HepG2 (cell line): ENCODE measurements around the gene C12orf43. TPM values are rescaled to one million over a fixed set of nuclear protein-coding genes. Genes with fewer than 3 reads are reported as not detected.

Source experiments
- ATAC-seq: fragments of 200-7000 bp; cut with Tn5 transposase; 3 replicates; pipeline ENCODE4 v1.9.1; 2020; ENCODE audit warnings: mild to moderate bottlenecking, moderate library complexity
- BruUV-seq: library from RNA; stranded (reverse); fragments of 400-500 nt; replicated peaks from 2 replicates; lab custom pipeline; 2021; lab: Mats Ljungman, UMichigan
- CTCF ChIA-PET: fragments of 300-600 bp; formaldehyde crosslinking; extraction: SDS; loops from one replicate; lab custom pipeline; 2021; ENCODE audit warnings: low total read pairs, inconsistent platforms, low intra/inter-chr PET ratio; lab: Yijun Ruan, JAX
- POLR2A ChIA-PET: fragments of 350-600 bp; sonication (Branson Sonifier 250); formaldehyde crosslinking; loops from one replicate; lab custom pipeline; 2020; ENCODE audit warnings: antibody characterized with exemption, inconsistent platforms; lab: Yijun Ruan, JAX
- DNase-seq: peaks from one replicate; pipeline ENCODE4 v3.0.0-alpha.2; 2015; ENCODE audit warnings: low spot score
- FAIRE-seq: peaks from 3 replicates; lab custom pipeline; 2011; peaks lifted over from hg19 to GRCh38; lab: Jason Lieb, UNC
- H2AFZ ChIP-seq: one replicate; pipeline ENCODE4 v1.6.1; 2011; ENCODE audit warnings: low read length, inconsistent platforms
- H3K27ac ChIP-seq: fragments of 300-600 bp; 3 replicates; pipeline ENCODE4 v1.8.0; 2011; ENCODE audit warnings: mixed run types, mild to moderate bottlenecking, mixed read lengths, low read length, inconsistent platforms; ENCODE audit not compliant: insufficient read depth; ENCODE audit errors: extremely low read length
- H3K27me3 ChIP-seq, 2 experiments: fragments of 200-600 bp in 1 of 2; 2 replicates in 1 of 2; 3 replicates in 1 of 2; pipeline versions ENCODE4 v1.6.0 to v1.8.0; 2011; ENCODE audit warnings: low read length in 2 of 2, mild to moderate bottlenecking in 2 of 2, moderate library complexity in 2 of 2, inconsistent platforms in 1 of 2; ENCODE audit not compliant: insufficient read depth in 2 of 2, control insufficient read depth in 1 of 2
- H3K36me3 ChIP-seq, 2 experiments: fragments of 200-600 bp in 1 of 2; replicated peaks in 1 of 2; 2 replicates in 1 of 2; 3 replicates in 1 of 2; pipeline versions ENCODE4 v1.5.1 to v1.8.0; 2011; ENCODE audit warnings: low read length in 2 of 2, inconsistent platforms in 1 of 2; ENCODE audit not compliant: insufficient read depth in 2 of 2, control insufficient read depth in 1 of 2
- H3K4me1 ChIP-seq: 2 replicates; pipeline ENCODE4 v1.5.1; 2012; ENCODE audit warnings: low read length, inconsistent platforms; ENCODE audit not compliant: insufficient read depth
- H3K4me2 ChIP-seq: 2 replicates; pipeline ENCODE4 v1.6.0; 2011; ENCODE audit warnings: low read depth, low read length, inconsistent platforms
- H3K4me3 ChIP-seq, 3 experiments: fragments of 200-600 bp in 1 of 3; sonication (generic), shearing (Covaris generic) in 1 of 3; replicated peaks in 1 of 3; 2 replicates each; pipeline ENCODE4 v1.5.1; 2011 to 2016; ENCODE audit warnings: low read length in 3 of 3, inconsistent platforms in 2 of 3, low read depth in 2 of 3, mild to moderate bottlenecking in 2 of 3, control low read depth in 1 of 3, mixed read lengths in 1 of 3; ENCODE audit not compliant: insufficient read depth in 1 of 3
- H3K79me2 ChIP-seq: one replicate; pipeline ENCODE4 v1.6.1; 2011; ENCODE audit warnings: low read length, inconsistent platforms; ENCODE audit not compliant: insufficient read depth
- H3K9ac ChIP-seq: 2 replicates; pipeline ENCODE4 v1.6.0; 2011; ENCODE audit warnings: mild to moderate bottlenecking, low read depth, low read length, inconsistent platforms; ENCODE audit not compliant: insufficient read depth
- H3K9me3 ChIP-seq: 2 replicates; pipeline ENCODE4 v1.5.1; 2012; ENCODE audit warnings: mild to moderate bottlenecking, low read length
- H4K20me1 ChIP-seq: 2 replicates; pipeline ENCODE4 v1.6.0; 2011; ENCODE audit warnings: inconsistent platforms, mild to moderate bottlenecking, low read length, moderate library complexity; ENCODE audit not compliant: insufficient read depth
- CERS6 ChIP-seq: sonication (generic); formaldehyde crosslinking; IDR thresholded peaks from 2 replicates; pipeline ENCODE4 v1.5.0; 2020; ENCODE audit warnings: missing genetic modification reagents
- POLR2A ChIP-seq, 2 experiments: IDR thresholded peaks; 2 replicates each; pipeline ENCODE4 v1.6.1; 2011; ENCODE audit warnings: low read depth in 2 of 2, low read length in 2 of 2, mild to moderate bottlenecking in 1 of 2, moderate library complexity in 1 of 2; ENCODE audit not compliant: insufficient read depth in 1 of 2
- TOE1 ChIP-seq: sonication (generic); formaldehyde crosslinking; IDR thresholded peaks from 2 replicates; pipeline ENCODE4 v1.4.0; 2020; ENCODE audit warnings: mild to moderate bottlenecking, missing genetic modification reagents
- ZKSCAN5 ChIP-seq: sonication (generic); formaldehyde crosslinking; IDR thresholded peaks from 2 replicates; pipeline ENCODE4 v1.5.1; 2020; ENCODE audit warnings: mild to moderate bottlenecking, missing genetic modification reagents
- ZNF3 ChIP-seq: IDR thresholded peaks from 2 replicates; pipeline ENCODE4 v1.7.0; 2017; ENCODE audit warnings: inconsistent platforms
- ZNF510 ChIP-seq: sonication (generic); formaldehyde crosslinking; IDR thresholded peaks from 2 replicates; pipeline ENCODE4 v1.4.0; 2020; ENCODE audit warnings: low read depth, mild to moderate bottlenecking, missing genetic modification reagents
- ZNF629 ChIP-seq: sonication (generic); formaldehyde crosslinking; conservative IDR thresholded peaks from 2 replicates; pipeline ENCODE4 v1.5.0; 2020; ENCODE audit warnings: missing genetic modification reagents
- WGBS: methylation state at CpG from one replicate; pipeline ENCODE4 v1.1.6; 2017; ENCODE audit warnings: low lambda C conversion rate; 5-methylcytosine and 5-hydroxymethylcytosine counted together
- in situ Hi-C: cut with HindIII; loops from 2 replicates; pipeline ENCODE4 v1.10.0; 2017; ENCODE audit warnings: low pct_unique_long_range_greater_than_20kb; ENCODE audit not compliant: extremely low pct_ligation_motif_present
- intact Hi-C: fragments of 100-400 bp; cut with micrococcal nuclease; formaldehyde crosslinking; loops from one replicate; pipeline ENCODE4 v1.10.0; 2022; ENCODE audit not compliant: unreplicated experiment
- polyA plus RNA-seq, 8 experiments: library from polyadenylated mRNA; depleted of rRNA in 3 of 8; stranded (reverse) in 7 of 8; unstranded in 1 of 8; fragments of >200 nt; fragmentation: Illumina TruSeq in 4 of 8; extraction: Trizol in 4 of 8; gene quantifications; 2 replicates each; pipeline versions ENCODE4 v1.2.1 to v1.2.3, GENCODE V29; 2011 to 2016; ENCODE audit warnings: low read depth in 4 of 8, missing spikeins in 1 of 8, mixed read lengths in 1 of 8; ENCODE audit not compliant: insufficient read depth in 1 of 8
- total RNA-seq, 5 experiments: library from RNA; depleted of rRNA; stranded (reverse); fragments of >200 nt; fragmentation: Illumina TruSeq; extraction: Trizol; gene quantifications; 2 replicates each; pipeline ENCODE4 v1.2.3, GENCODE V29; 2016; ENCODE audit warnings: low read depth in 1 of 5

The C12orf43 gene
- total and polyA plus RNA-seq, 2 of the 13 experiments (the other 11 are each of a cell fraction or from before 2014, with no cell fraction given) = 7.9 to 11.1 TPM

- Histone ChIP-seq H3K4me1 (0 out of 2 replicates have a peak, but pooled peaks cover 8% of the 10 kb centered on the region), H3K36me3 (peaks cover 56 to 90% of the 10 kb centered on the region in 2 experiments), H3K9me3 (no peaks in the 10 kb centered on the region), H3K4me3 (no peak overlapping the region), H3K9ac (no peak overlapping the region), H3K27ac (no peak overlapping the region), H3K4me2 (no peak overlapping the region), H3K79me2 (no peaks in the 10 kb centered on the region), H4K20me1 (no peaks in the 10 kb centered on the region), H3K27me3 (no peaks in the 10 kb centered on the region), H2AFZ (no peak overlapping the region)
- ATAC-seq (no peak), DNase-seq (no peak), FAIRE-seq (no peak)
- POLR2A ChIA-PET = interaction anchor here (0.8 to 5.5 kb wide), 5 partner anchors 9 to 21 kb away, joined by 3 to 56 read pairs (median 15); partner anchors contain the start of gene HNF1A
- TF ChIP-seq TOE1 (CRISPR knock-in tag) (no peak), POLR2A (IDR thresholded peaks at IDR 0.05; ENCODE audit: insufficient read depth in 1 of 2, low read depth in 2 of 2, low read length in 2 of 2) (peak in 1 of 2 experiments; percentile 14; a peak in 1 of 4 replicates), ZNF510 (CRISPR knock-in tag) (no peak), ZNF3 (CRISPR knock-in tag) (no peak), CERS6 (CRISPR knock-in tag) (no peak)
- 94% methylated on average over 11 of the region's 11 CpGs for WGBS
- intact Hi-C loops (no loop called here), in situ Hi-C loops (no loop called here)
- CTCF ChIA-PET = no interaction called here
- BruUV-seq = no TSS peak
Observed at GRCh38 chr12:120993496-120993895, 22.8 kb downstream of the C12orf43 start.

DNA sequence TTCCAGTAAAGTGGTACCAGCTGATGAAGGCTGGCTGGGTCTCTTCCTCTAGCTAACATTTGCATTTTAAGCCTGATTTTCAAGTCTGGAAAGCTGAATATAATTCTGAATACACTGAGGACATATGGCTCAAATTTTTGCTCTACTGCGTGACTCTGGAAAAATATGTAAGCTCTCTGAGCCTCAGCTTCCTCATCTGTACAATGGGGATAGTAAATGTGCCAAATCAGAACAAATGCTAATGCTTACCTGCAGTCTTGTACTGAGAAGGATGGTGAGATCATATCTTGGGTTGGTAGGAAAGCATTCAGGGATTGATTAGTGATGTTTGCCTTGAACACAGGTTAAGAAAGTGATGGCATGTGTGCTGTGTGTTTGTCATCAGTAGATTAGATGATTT lies 23.3 kb downstream of the C12orf43 start:
- H3K4me1 ChIP-seq = 0 out of 2 replicates have a peak, but pooled peaks cover 8% of the 10 kb centered on the region
- H3K9me3 ChIP-seq = no peaks in the 10 kb centered on the region
- 100% methylated on average over 1 of the region's 1 CpG for WGBS
- H3K4me3 ChIP-seq = no peak overlapping the region
- CTCF ChIA-PET = no interaction called here
- FAIRE-seq (no peak), DNase-seq (no peak), ATAC-seq (no peak)
- intact Hi-C loops (no loop called here), in situ Hi-C loops (no loop called here)
- no TSS peak for BruUV-seq
- no peak overlapping the region for H2AFZ ChIP-seq
- TF ChIP-seq ZNF629 (CRISPR knock-in tag) (peak; percentile 83), ZKSCAN5 (CRISPR knock-in tag) (no peak)
- peaks cover 55 to 89% of the 10 kb centered on the region in 2 experiments for H3K36me3 ChIP-seq
- H3K27me3 ChIP-seq = no peaks in the 10 kb centered on the region
- no peak overlapping the region for H3K27ac ChIP-seq
- POLR2A ChIA-PET = interaction anchor here (0.6 to 5.5 kb wide), 6 partner anchors 9 to 48 kb away, joined by 3 to 56 read pairs (median 9); partner anchors contain the start of gene HNF1A
- no peak overlapping the region for H3K4me2 ChIP-seq
- H3K9ac ChIP-seq = no peak overlapping the region
- H3K79me2 ChIP-seq = no peaks in the 10 kb centered on the region
- H4K20me1 ChIP-seq = no peaks in the 10 kb centered on the region
